NOMO-1 treated with DMSO at 0.1 percent for 48 hours (cell line): ENCODE data around the gene BCO2.
"Not testable (repeated sequence)": the region's sequence is repeated elsewhere in the genome, so short reads cannot be mapped to it uniquely, and the experiment has no call there.

Experiments
- DNase-seq: peaks from one replicate; lab custom pipeline; 2025; ENCODE audit not compliant: unreplicated experiment; lab: John Stamatoyannopoulos, UW

Gene BCO2

DNA sequence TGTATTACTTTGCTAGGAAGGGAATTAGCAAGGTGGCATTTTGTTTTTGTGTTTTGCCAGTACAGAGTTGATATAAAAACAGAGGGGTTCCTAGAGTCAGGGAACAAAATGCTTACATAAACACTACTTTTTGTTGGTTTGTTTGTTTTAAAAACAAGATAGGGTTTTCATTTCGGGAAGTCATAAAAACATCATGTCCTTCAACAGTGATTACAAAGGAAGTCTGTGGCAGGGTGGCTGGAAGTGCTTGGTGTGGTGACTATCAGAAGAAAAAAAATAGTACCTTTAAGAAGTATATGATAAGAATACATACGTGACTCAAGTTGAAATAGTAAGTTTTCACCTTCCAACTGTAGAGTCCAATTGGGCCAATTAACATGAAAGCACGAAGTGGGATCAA lies 10.3 kb upstream of the BCO2 start:
- DNase-seq = no peak

DNA sequence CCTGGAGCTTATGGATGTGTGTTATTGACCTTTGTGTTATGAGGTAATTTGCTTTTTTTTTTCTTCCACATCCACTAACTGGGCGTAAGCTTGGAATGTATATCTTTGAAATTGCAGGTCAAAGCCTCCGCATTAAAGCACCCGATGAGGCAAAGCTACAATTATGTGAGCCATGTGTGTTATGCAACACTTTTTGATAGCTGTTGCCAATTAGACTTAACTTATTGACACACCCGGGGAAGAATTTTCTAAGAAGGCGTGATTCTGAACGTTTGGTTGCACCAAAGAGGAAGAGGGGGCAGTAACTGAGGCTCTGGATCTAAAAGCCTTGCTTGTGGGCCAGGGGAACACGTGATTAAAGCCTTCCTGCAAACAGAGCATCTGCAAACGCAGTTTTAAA lies 8.8 kb upstream of the BCO2 start:
- DNase-seq = peak; percentile 19

- no peak for DNase-seq
These were observed 8.2 kb upstream of the BCO2 start, which contains the start of gene TEX12 for GRCh38 chr11:112167145-112167544. Gene TEX12 (plus strand): TSS chr11:112167372. CDS start chr11:112169269, 1,897 bp downstream.

DNA sequence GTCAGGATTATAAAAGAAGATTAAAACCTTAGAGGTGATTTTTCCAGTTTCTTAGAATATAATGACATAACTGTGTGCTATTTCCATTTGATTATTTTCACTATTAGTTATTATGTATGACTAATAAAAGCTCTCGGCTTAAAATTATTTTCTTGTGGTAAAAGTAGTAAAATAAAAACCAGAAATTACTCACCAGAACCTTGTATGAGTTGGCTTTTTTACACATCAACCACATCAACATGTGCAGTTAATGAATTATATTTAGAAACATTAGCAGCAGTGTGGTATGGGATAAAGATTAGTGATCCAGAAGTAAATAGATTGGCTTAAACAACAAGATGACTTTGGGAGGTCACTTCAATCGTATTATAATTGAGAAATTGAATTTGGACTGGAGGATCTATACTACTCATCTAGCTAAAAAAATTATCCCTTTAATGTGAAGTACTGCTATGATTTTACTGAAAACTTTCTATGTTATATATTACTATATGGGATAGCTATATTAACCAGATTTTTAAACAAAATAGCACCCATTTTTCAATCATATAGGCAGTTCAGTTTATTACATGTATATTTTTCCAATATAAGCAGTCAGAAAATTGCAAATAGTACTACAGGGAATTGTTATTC lies 2.8 kb upstream of the BCO2 start:
- DNase-seq = no peak

- DNase-seq = no peak
These were observed 2.2 kb upstream of the BCO2 start for GRCh38 chr11:112173152-112173551.

- DNase-seq = no peak
These were observed 264 bp downstream of the BCO2 start for GRCh38 chr11:112175599-112175952.

- DNase-seq = no peak
These were observed 765 bp downstream of the BCO2 start for GRCh38 chr11:112176077-112176476.

DNA sequence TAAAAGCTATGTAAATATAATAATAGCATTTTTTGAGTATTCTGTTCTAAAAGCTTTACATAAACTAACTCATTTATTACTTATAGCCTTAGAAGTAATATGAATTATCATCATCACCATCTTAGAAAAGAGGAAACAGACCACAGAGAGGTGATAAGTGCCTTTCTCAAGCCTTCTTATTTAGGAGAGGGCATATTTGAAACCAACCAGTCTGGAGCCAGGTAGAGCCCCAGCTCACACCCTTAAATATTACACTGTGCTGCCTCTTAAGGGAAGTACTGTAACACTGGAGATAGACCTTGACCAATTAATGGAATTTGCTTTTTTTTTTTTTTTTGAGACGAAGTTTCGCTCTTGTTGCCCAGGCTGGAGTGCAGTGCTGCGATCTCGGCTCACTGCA lies 2.3 kb downstream of the BCO2 start:
- DNase-seq = no peak

DNA sequence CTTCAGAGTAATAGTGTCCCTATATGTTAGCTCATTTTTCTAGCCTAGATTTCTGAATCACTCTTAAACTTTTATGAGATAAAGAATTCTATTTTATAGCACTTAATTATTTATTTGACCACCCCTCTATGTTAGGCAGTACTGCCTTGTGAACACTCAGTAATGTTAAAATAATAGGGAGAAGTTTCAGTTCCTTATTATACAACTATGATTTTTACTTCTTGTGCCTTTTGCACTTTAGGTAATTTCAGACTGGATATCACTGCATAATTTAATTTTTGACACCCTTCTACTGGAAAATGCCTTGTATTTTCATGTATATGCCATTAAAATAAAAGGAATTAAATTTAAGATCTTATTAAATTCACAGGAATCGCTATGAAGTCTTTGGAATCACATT lies 3.1 kb downstream of the BCO2 start:
- DNase-seq = peak; percentile 31

GRCh38 chr11:112178936-112179335 lies 3.6 kb downstream of the BCO2 start:
- no peak for DNase-seq

DNA sequence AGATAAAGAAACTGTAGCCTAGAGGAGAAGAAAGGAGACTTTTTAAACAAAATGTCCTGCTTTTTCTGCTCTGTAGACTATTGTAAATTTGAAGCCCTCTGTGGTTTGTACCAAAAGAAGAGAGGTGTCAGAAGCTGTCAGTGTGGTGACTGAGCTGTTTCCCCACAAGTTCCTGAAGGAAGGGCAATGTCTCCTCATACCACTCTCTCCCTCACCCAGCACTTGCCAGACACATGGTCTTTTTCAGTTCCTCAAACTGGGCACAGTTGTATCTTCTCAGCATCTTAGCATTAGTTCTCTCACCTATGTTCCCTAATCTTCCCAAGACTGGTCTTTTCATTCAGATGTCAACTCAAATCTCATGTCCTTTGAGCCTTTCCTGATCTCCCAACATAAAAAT lies 4.3 kb downstream of the BCO2 start:
- DNase-seq = peak; percentile 88

DNA sequence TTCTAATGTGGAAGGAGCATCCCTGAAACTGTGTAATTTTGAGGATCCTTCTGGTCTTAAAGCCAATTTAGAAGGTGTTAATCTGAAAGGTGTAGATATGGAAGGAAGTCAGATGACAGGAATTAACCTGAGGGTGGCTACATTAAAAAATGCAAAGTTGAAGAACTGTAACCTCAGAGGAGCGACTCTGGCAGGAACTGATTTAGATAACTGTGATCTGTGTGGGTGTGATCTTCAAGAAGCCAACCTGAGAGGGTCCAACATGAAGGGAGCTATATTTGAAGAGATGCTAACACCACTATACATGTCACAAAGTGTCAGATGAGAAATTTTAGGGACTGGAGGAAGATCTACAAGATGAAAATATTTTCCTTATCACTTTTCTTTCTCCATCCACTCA lies 7.6 kb downstream of the BCO2 start:
- DNase-seq = no peak

- DNase-seq = no peak
These were observed 10.6 kb downstream of the BCO2 start for GRCh38 chr11:112185883-112186282.

- no peak for DNase-seq
These were observed 11.0 kb downstream of the BCO2 start for GRCh38 chr11:112186304-112186703.

GRCh38 chr11:112195113-112195512 lies 19.8 kb downstream of the BCO2 start:
- DNase-seq = not testable (repeated sequence)

DNA sequence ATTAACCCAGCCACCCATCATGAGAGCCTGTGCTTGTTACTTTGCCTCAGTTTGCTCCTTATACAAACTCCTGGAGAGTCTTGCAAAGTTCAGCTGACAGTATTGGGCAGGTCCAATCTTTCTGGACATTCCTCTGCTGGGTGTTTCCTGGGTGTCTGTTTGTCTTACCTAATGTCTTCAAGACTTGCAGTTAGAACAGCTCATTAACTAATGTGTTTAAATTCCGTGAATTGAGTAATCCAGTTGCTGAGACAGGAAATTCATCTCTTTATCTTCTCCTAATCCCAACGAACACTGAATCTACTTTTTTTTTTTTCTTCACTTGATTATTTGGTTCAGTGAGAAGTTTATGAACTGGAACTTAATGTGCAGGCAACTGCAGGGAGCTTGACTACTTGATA lies 20.6 kb downstream of the BCO2 start:
- DNase-seq = no peak

GRCh38 chr11:112196519-112197087 lies 21.3 kb downstream of the BCO2 start:
- no peak for DNase-seq

- not testable (repeated sequence) for DNase-seq
These were observed 23.8 kb downstream of the BCO2 start for GRCh38 chr11:112199101-112199500.

DNA sequence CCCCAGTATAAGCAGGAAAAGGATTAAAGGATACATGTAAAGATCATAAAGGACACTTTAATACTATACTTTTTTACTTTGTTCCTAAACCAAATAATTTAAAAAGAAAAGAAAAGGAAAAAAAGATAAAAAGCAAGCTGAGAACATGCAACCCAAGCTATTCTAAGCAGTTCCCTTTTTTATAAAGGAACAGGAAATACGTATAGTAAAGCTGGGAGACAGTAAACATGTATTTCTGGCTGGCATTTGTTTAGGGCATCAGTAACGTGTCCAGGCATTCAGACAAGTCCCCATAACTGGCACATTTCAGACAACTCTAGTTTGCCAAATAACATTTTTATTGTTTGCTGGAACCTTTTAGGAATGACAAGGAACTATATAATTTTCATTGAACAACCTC lies 24.9 kb downstream of the BCO2 start:
- DNase-seq = peak; percentile 43

GRCh38 chr11:112206071-112206470 lies 30.8 kb downstream of the BCO2 start:
- DNase-seq = no peak

DNA sequence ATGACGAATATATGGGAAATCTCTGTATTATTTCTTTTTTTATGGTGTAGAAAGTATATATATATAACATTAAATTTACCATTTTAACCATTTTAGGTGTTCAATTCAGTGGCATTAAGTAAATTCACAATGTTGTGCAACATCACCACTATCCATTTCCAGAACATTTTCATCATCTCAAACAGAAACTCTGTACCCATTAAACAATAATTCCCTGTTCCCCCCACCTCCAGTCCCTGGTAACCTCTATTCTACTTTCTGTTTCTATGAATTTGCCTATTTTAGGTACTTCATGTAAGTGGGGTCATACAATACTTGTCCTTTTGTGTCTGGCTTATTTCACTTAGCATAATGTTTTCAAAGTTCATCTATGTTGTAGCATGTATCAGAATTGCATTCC lies 35.6 kb downstream of the BCO2 start:
- no peak for DNase-seq

DNA sequence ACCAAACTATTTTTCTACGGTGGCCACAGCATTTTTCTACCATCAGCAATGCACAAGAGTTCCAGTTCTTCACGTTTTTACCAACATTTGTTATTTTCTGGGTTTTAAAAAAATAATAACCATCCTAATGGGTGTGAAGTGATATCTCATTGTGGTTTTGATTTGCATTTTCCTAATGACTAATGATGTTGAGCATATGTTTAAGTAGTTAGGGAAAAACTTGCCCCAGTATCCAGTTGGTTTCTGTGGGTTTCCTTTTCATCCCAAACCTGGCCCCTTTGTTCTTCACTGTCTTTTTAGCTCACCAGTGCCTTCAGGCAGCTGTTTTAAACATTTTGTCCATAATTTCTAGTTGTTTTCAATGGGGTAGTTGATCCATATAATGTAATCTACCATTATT lies 36.2 kb downstream of the BCO2 start:
- peak; percentile 12 for DNase-seq

DNA sequence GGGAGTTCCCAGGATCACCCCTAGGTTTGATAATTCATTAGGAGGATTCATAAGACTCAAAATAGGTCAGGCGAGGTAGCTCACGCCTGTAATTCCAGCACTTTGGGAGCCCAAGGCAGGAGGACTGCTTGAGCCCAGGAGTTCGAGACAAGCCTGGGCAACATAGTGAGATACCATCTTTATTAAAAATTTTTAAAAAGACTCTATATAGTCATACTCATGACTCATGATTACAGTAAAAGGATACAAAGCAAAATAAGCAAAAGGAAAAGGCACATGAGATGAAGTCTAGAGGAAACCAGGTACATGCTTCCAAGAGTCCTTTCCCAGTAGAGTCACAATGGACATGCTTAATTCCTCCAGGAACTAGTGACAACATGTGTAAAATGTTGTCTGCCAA lies 37.0 kb downstream of the BCO2 start:
- DNase-seq = no peak
